HCT116 (cell line): ENCODE measurements around the gene ATP8A2. TPM values are rescaled to one million over a fixed set of nuclear protein-coding genes. Genes with fewer than 3 reads are reported as not detected.

Experiments
- ATAC-seq: fragments of 200-7000 bp; cut with Tn5 transposase; 2 replicates; pipeline ENCODE4 v1.9.1; 2020; ENCODE audit warnings: mild to moderate bottlenecking, moderate library complexity
- BruUV-seq: library from RNA; stranded (reverse); fragments of 400-500 nt; replicated peaks from 2 replicates; lab custom pipeline; 2021; lab: Mats Ljungman, UMichigan
- CTCF ChIA-PET: fragments of 300-600 bp; sonication (Branson Sonifier 250); formaldehyde crosslinking; loops from one replicate; lab custom pipeline; 2021; ENCODE audit warnings: antibody characterized with exemption; lab: Charles Lee
- POLR2A ChIA-PET: fragments of 300-600, 350-600 bp; sonication (Branson Sonifier 250); formaldehyde crosslinking; loops from one replicate; lab custom pipeline; 2021; ENCODE audit warnings: antibody characterized with exemption; lab: Charles Lee
- RAD21 ChIA-PET, 2 experiments: fragments of 300-600 bp; sonication (Branson Sonifier 250); formaldehyde crosslinking; loops; one replicate each; lab custom pipeline; 2023; ENCODE audit warnings: low total read pairs in 2 of 2; ENCODE audit not compliant: uncharacterized antibody in 2 of 2, unreplicated experiment in 2 of 2, low non-redundant PET in 1 of 2; lab: Charles Lee
- DNase-seq: peaks from one replicate; pipeline ENCODE4 v3.0.0-alpha.2; 2010; ENCODE audit warnings: low read depth, low spot score
- H2AFZ ChIP-seq: fragments of 200-600 bp; shearing (Covaris generic), sonication (generic); 2 replicates; pipeline ENCODE4 v1.6.1; 2017; ENCODE audit warnings: low read depth, mixed run types, mixed read lengths, antibody characterized with exemption, low read length; ENCODE audit not compliant: poor library complexity, severe bottlenecking
- H3K27ac ChIP-seq: 2 replicates; pipeline ENCODE4 v1.5.1; 2012; ENCODE audit warnings: low read depth, low read length
- H3K27me3 ChIP-seq: fragments of 200-600 bp; sonication (generic); 2 replicates; pipeline ENCODE4 v1.6.1; 2016; ENCODE audit warnings: mixed run types, low read length, mixed read lengths; ENCODE audit not compliant: insufficient read depth
- H3K36me3 ChIP-seq, 2 experiments: fragments of 200-500 bp in 1 of 2; fragments of 200-600 bp in 1 of 2; sonication (Bioruptor generic) in 1 of 2; sonication (generic) in 1 of 2; 2 replicates each; pipeline versions ENCODE4 v1.5.1 to v1.6.1; 2014 to 2016; ENCODE audit warnings: low read length in 2 of 2, inconsistent platforms in 1 of 2, mixed read lengths in 1 of 2, mixed run types in 1 of 2; ENCODE audit not compliant: insufficient read depth in 2 of 2, control insufficient read depth in 1 of 2
- H3K4me1 ChIP-seq, 2 experiments: fragments of 200-600 bp in 1 of 2; sonication (generic) in 1 of 2; 2 replicates each; pipeline versions ENCODE4 v1.5.1 to v1.6.1; 2012 to 2017; ENCODE audit warnings: low read length in 2 of 2, inconsistent platforms in 1 of 2, mild to moderate bottlenecking in 1 of 2, mixed read lengths in 1 of 2, mixed run types in 1 of 2, moderate library complexity in 1 of 2; ENCODE audit not compliant: insufficient read depth in 2 of 2, control insufficient read depth in 1 of 2
- H3K4me2 ChIP-seq: fragments of 200-600 bp; sonication (generic); 2 replicates; pipeline ENCODE4 v1.6.1; 2017; ENCODE audit warnings: mixed run types, low read length, mixed read lengths
- H3K4me3 ChIP-seq, 2 experiments: fragments of 200-600 bp in 1 of 2; sonication (generic) in 1 of 2; replicated peaks in 1 of 2; 2 replicates each; pipeline ENCODE4 v1.5.1; 2011 to 2016; ENCODE audit warnings: low read length in 2 of 2, control low read depth in 1 of 2, low read depth in 1 of 2, mild to moderate bottlenecking in 1 of 2, mixed read lengths in 1 of 2, mixed run types in 1 of 2
- H3K79me2 ChIP-seq: fragments of 200-600 bp; sonication (generic); 2 replicates; pipeline ENCODE4 v1.6.1; 2017; ENCODE audit warnings: mild to moderate bottlenecking, mixed run types, low read length, moderate library complexity, mixed read lengths; ENCODE audit not compliant: insufficient read depth
- H3K9ac ChIP-seq: fragments of 200-600 bp; sonication (generic); 2 replicates; pipeline ENCODE4 v1.6.1; 2016; ENCODE audit warnings: low read length, mixed read lengths
- H3K9me2 ChIP-seq: fragments of 200-600 bp; sonication (generic), shearing (Covaris generic); 2 replicates; pipeline ENCODE4 v1.6.1; 2017; ENCODE audit warnings: mixed run types, mild to moderate bottlenecking, moderate library complexity; ENCODE audit not compliant: insufficient read depth
- H3K9me3 ChIP-seq, 2 experiments: fragments of 200-500 bp in 1 of 2; fragments of 200-600 bp in 1 of 2; sonication (Bioruptor generic) in 1 of 2; sonication (generic) in 1 of 2; 2 replicates each; pipeline ENCODE4 v1.6.1; 2014 to 2017; ENCODE audit warnings: low read length in 2 of 2, mixed read lengths in 2 of 2, inconsistent platforms in 1 of 2, low read depth in 1 of 2, mild to moderate bottlenecking in 1 of 2, mixed run types in 1 of 2, moderate library complexity in 1 of 2; ENCODE audit not compliant: control insufficient read depth in 1 of 2, insufficient read depth in 1 of 2
- H4K20me1 ChIP-seq: fragments of 200-600 bp; sonication (generic), shearing (Covaris generic); 2 replicates; pipeline ENCODE4 v1.6.1; 2017; ENCODE audit warnings: mixed run types, mild to moderate bottlenecking, moderate library complexity; ENCODE audit not compliant: insufficient read depth
- CBX3 ChIP-seq: IDR thresholded peaks from 2 replicates; pipeline ENCODE4 v1.6.1; 2012; ENCODE audit warnings: low read depth
- CEBPB ChIP-seq: IDR thresholded peaks from 2 replicates; pipeline ENCODE4 v1.6.1; 2012; ENCODE audit warnings: low read depth
- EGR1 ChIP-seq: IDR thresholded peaks from 2 replicates; pipeline ENCODE4 v1.6.1; 2012; ENCODE audit warnings: low read depth
- ELF1 ChIP-seq: IDR thresholded peaks from 2 replicates; pipeline ENCODE4 v1.6.1; 2012; ENCODE audit warnings: low read depth, borderline replicate concordance
- JUND ChIP-seq: IDR thresholded peaks from 2 replicates; pipeline ENCODE4 v1.6.1; 2012
- POLR2A ChIP-seq: IDR thresholded peaks from 2 replicates; pipeline ENCODE4 v1.7.0; 2011; ENCODE audit warnings: borderline replicate concordance; ENCODE audit not compliant: insufficient read depth, insufficient read length; ENCODE audit errors: extremely low read depth
- POLR2AphosphoS5 ChIP-seq: IDR thresholded peaks from 2 replicates; pipeline ENCODE4 v1.6.1; 2011; ENCODE audit warnings: mild to moderate bottlenecking, low read depth, low read length, moderate library complexity
- RAD21 ChIP-seq: IDR thresholded peaks from 2 replicates; pipeline ENCODE4 v1.6.1; 2012; ENCODE audit warnings: low read depth, mild to moderate bottlenecking
- SIN3A ChIP-seq: IDR thresholded peaks from 2 replicates; pipeline ENCODE4 v1.6.1; 2012; ENCODE audit warnings: low read depth
- SP1 ChIP-seq: IDR thresholded peaks from 2 replicates; pipeline ENCODE4 v1.6.1; 2012; ENCODE audit warnings: low read depth
- SRF ChIP-seq: IDR thresholded peaks from 2 replicates; pipeline ENCODE4 v1.6.1; 2012; ENCODE audit warnings: low read depth
- TCF7L2 ChIP-seq: IDR thresholded peaks from 2 replicates; pipeline ENCODE4 v1.7.0; 2011; ENCODE audit warnings: borderline replicate concordance, inconsistent platforms; ENCODE audit not compliant: insufficient read depth, insufficient read length; ENCODE audit errors: extremely low read depth
- ZNF274 ChIP-seq: fragments of 200-500 bp; sonication (Bioruptor generic); IDR thresholded peaks from 2 replicates; pipeline ENCODE4 v1.6.1; 2014; ENCODE audit warnings: mild to moderate bottlenecking, low read depth, low read length, inconsistent platforms
- intact Hi-C: fragments of 100-400 bp; cut with micrococcal nuclease; formaldehyde crosslinking; loops from 2 replicates; pipeline ENCODE4 v1.10.0; 2022
- total RNA-seq: library from RNA; stranded (reverse); gene quantifications from one replicate; pipeline ENCODE4 v1.2.1, GENCODE V29; 2021; ENCODE audit not compliant: unreplicated experiment
- TF ChIP-seq, protein P1 (sequence below): IDR thresholded peaks from 2 replicates; pipeline ENCODE4 v1.6.1; 2012; ENCODE audit warnings: low read depth
- TF ChIP-seq, protein P2 (sequence below): IDR thresholded peaks from 2 replicates; pipeline ENCODE4 v1.6.1; 2012
- TF ChIP-seq, protein P3 (sequence below): IDR thresholded peaks from 2 replicates; pipeline ENCODE4 v1.6.1; 2011; ENCODE audit warnings: mild to moderate bottlenecking, low read length, moderate library complexity; ENCODE audit not compliant: insufficient replicate concordance; ENCODE audit errors: extremely low read depth

The ATP8A2 gene
- total RNA-seq, 1 experiment from 2014 or later = not detected

DNA sequence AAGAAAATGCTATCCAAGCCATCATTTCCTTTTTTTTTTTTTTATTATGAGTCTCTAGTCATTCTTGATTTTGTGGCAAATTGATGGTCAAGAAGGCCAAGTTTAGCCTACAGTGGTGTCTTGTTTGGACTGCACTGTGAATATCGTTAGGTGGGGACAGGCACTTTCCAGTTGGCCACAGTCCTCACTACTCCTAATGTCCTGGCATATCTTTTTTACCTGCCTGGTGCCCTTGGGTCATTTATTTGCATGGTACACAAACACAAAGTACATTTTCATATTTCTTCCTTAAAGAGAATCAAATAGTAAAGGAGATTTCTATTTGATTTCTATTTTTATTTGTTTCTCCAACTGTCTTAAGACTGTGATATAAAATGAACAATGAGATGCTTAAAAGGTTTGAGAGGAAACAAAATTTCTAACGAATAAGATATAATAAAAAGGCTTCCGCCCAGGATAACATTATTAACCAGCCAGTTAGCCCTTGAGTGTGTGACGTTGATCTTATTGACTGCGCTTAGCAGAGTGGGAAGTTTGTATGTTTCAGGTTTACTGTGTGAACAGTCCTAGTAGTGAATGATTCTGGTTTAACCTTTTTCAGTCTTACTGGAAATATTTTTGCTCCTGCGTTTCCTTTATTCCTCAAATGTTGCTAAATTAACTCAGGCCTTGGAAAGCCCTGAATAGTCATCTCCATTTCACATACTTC lies 312.0 kb downstream of the ATP8A2 start:
- POLR2A ChIA-PET = no interaction called here
- peaks cover 25% of the 10 kb centered on the region; the same call in 1 of the 2 replicates for H3K27me3 ChIP-seq
- DNase-seq (no peak), ATAC-seq (no peak)
- H3K4me2 ChIP-seq = no peak overlapping the region
- intact Hi-C loops = no loop called here
- H3K9me2 ChIP-seq = no peaks in the 10 kb centered on the region
- H3K36me3 ChIP-seq = no peaks in the 10 kb centered on the region
- TF ChIP-seq EGR1 = no peak
- no peak for TF ChIP-seq POLR2AphosphoS5
- no peak for TF ChIP-seq ELF1
- no peak for TF ChIP-seq TCF7L2
- no peak for TF ChIP-seq SRF
- no peak for TF ChIP-seq ZNF274
- TF ChIP-seq, protein P1, sequence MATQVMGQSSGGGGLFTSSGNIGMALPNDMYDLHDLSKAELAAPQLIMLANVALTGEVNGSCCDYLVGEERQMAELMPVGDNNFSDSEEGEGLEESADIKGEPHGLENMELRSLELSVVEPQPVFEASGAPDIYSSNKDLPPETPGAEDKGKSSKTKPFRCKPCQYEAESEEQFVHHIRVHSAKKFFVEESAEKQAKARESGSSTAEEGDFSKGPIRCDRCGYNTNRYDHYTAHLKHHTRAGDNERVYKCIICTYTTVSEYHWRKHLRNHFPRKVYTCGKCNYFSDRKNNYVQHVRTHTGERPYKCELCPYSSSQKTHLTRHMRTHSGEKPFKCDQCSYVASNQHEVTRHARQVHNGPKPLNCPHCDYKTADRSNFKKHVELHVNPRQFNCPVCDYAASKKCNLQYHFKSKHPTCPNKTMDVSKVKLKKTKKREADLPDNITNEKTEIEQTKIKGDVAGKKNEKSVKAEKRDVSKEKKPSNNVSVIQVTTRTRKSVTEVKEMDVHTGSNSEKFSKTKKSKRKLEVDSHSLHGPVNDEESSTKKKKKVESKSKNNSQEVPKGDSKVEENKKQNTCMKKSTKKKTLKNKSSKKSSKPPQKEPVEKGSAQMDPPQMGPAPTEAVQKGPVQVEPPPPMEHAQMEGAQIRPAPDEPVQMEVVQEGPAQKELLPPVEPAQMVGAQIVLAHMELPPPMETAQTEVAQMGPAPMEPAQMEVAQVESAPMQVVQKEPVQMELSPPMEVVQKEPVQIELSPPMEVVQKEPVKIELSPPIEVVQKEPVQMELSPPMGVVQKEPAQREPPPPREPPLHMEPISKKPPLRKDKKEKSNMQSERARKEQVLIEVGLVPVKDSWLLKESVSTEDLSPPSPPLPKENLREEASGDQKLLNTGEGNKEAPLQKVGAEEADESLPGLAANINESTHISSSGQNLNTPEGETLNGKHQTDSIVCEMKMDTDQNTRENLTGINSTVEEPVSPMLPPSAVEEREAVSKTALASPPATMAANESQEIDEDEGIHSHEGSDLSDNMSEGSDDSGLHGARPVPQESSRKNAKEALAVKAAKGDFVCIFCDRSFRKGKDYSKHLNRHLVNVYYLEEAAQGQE = no peak
- TF ChIP-seq SP1 = no peak
- TF ChIP-seq, protein P2, sequence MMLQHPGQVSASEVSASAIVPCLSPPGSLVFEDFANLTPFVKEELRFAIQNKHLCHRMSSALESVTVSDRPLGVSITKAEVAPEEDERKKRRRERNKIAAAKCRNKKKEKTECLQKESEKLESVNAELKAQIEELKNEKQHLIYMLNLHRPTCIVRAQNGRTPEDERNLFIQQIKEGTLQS = no peak
- no peak for TF ChIP-seq CBX3
- TF ChIP-seq, protein P3, sequence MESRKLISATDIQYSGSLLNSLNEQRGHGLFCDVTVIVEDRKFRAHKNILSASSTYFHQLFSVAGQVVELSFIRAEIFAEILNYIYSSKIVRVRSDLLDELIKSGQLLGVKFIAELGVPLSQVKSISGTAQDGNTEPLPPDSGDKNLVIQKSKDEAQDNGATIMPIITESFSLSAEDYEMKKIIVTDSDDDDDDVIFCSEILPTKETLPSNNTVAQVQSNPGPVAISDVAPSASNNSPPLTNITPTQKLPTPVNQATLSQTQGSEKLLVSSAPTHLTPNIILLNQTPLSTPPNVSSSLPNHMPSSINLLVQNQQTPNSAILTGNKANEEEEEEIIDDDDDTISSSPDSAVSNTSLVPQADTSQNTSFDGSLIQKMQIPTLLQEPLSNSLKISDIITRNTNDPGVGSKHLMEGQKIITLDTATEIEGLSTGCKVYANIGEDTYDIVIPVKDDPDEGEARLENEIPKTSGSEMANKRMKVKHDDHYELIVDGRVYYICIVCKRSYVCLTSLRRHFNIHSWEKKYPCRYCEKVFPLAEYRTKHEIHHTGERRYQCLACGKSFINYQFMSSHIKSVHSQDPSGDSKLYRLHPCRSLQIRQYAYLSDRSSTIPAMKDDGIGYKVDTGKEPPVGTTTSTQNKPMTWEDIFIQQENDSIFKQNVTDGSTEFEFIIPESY = no peak
- TF ChIP-seq POLR2A = no peak
- no peak for TF ChIP-seq SIN3A
- TF ChIP-seq CEBPB = no peak
- TF ChIP-seq RAD21 = no peak
- TF ChIP-seq JUND = no peak
- TF ChIP-seq, all 23 proteins: peak for 0
- H3K27ac ChIP-seq = no peak overlapping the region
- H2AFZ ChIP-seq = no peak overlapping the region
- no peaks in the 10 kb centered on the region for H3K79me2 ChIP-seq
- no peaks in the 10 kb centered on the region for H4K20me1 ChIP-seq
- no peaks in the 10 kb centered on the region for H3K4me1 ChIP-seq
- BruUV-seq = no TSS peak
- CTCF ChIA-PET = no interaction called here
- RAD21 ChIA-PET = no interaction called here
- H3K9ac ChIP-seq = no peak overlapping the region
- H3K9me3 ChIP-seq = no peaks in the 10 kb centered on the region
- H3K4me3 ChIP-seq = no peak overlapping the region
